Upper lobe of right lung (tissue), 1 donor: ENCODE data around the gene KCNT2. TPM values are rescaled to one million over a fixed set of nuclear protein-coding genes. Genes with fewer than 3 reads are reported as not detected.
A peak's percentile ranks its signal among the peaks of the same experiment; 100 is the strongest.

Source experiments
- ATAC-seq: fragments of 200-7000 bp; cut with Tn5 transposase; one replicate; pipeline ENCODE4 v1.9.1; 2020; ENCODE audit warnings: mild to moderate bottlenecking, moderate library complexity
- DNase-seq: peaks from one replicate; pipeline ENCODE4 v3.0.0-alpha.2; 2020
- H3K27ac ChIP-seq: fragments of 200-600 bp; one replicate; pipeline ENCODE4 v1.8.0; 2022
- H3K27me3 ChIP-seq: fragments of 200-600 bp; one replicate; pipeline ENCODE4 v1.8.0; 2022; ENCODE audit warnings: mild to moderate bottlenecking
- H3K36me3 ChIP-seq: fragments of 200-600 bp; one replicate; pipeline ENCODE4 v1.8.0; 2022
- H3K4me1 ChIP-seq: fragments of 200-600 bp; one replicate; pipeline ENCODE4 v1.8.0; 2022
- H3K4me3 ChIP-seq: fragments of 200-600 bp; one replicate; pipeline ENCODE4 v1.8.0; 2022; ENCODE audit warnings: mild to moderate bottlenecking
- H3K9me3 ChIP-seq: fragments of 200-600 bp; one replicate; pipeline ENCODE4 v1.8.0; 2022
- CTCF ChIP-seq: fragments of 200-600 bp; IDR thresholded peaks from one replicate; pipeline ENCODE4 v1.8.0; 2022; ENCODE audit warnings: antibody characterized with exemption
- intact Hi-C: fragments of 100-400 bp; cut with DNase I; formaldehyde crosslinking; loops from one replicate; pipeline ENCODE4 v1.11.0; 2022
- total RNA-seq: library from RNA; stranded (reverse); fragmentation: NEBNext Ultra II Directional; extraction: Animal tissue kit (Norgen Biotek cat#: 25700); gene quantifications from one replicate; pipeline ENCODE4 v1.2.1, GENCODE V29; 2021
- donor health status: DM: no; HTN: yes; CAD: no; lungs with severe emphysema.

The KCNT2 gene
- total RNA-seq, 1 donor from 2014 or later, result 8.1 TPM

- DNase-seq, result no peak
- no peak for ATAC-seq
These were observed 61.7 kb downstream of the KCNT2 start for GRCh38 chr1:196546272-196547111.

GRCh38 chr1:196545222-196545621 is 63.0 kb downstream of the KCNT2 start:
- H3K27me3 ChIP-seq, result no peaks in the 10 kb centered on the region
- ATAC-seq, result no peak
- no peak overlapping the region for H3K4me3 ChIP-seq
- no peaks in the 10 kb centered on the region for H3K4me1 ChIP-seq
- H3K27ac ChIP-seq, result no peak overlapping the region
- no peak for DNase-seq
- no peak for TF ChIP-seq CTCF
- no peaks in the 10 kb centered on the region for H3K9me3 ChIP-seq
- H3K36me3 ChIP-seq, result no peaks in the 10 kb centered on the region
- intact Hi-C loops, result no loop called here

More at GRCh38 chr1:196546272-196547111, 61.7 kb downstream of the KCNT2 start:
- Histone ChIP-seq H3K4me3 (no peak overlapping the region), H3K9me3 (no peaks in the 10 kb centered on the region), H3K27ac (no peak overlapping the region), H3K4me1 (no peaks in the 10 kb centered on the region), H3K36me3 (no peaks in the 10 kb centered on the region), H3K27me3 (no peaks in the 10 kb centered on the region)
- no peak for TF ChIP-seq CTCF
- intact Hi-C loops, result no loop called here

DNA sequence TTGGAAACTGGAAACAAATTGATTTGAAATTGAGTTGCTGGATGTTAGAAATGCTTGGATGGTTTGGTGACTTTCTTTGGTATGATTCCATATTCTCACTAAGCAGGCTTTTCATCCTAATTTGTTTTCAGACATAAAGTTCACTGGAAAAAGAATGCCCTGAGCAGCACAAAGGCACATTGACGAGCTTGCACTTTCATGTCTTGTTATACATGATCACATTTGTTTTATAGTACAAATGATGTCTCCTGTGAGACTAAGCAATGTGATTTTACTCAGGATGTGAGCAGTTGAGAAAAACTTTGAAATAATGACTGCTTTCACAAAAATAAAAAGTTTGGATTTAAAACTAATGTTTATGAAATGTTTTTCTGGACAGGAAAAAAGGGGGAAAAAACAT is 63.6 kb downstream of the KCNT2 start:
- Histone ChIP-seq H3K36me3 (no peaks in the 10 kb centered on the region), H3K27ac (no peak overlapping the region), H3K4me3 (no peak overlapping the region), H3K4me1 (no peaks in the 10 kb centered on the region), H3K27me3 (no peaks in the 10 kb centered on the region), H3K9me3 (no peaks in the 10 kb centered on the region)
- ATAC-seq (no peak), DNase-seq (no peak)
- intact Hi-C loops, result no loop called here
- no peak for TF ChIP-seq CTCF

DNA sequence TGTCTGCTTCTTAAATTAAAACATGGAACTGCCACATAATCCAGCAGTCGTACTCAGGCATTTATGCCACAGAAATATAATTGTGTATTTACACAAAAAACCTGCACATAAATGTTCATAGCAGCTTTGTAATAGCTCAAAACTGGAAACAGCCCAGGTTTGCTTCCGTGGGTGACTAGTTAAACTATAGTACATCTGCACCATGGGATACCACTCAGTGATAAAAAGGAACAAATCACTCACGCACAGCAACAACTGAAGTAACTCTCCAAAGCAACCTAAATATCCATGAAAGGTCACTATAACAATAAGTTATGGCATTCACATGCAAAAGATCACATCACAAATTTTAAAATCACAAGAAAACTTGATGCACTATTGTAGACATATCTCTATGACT is 64.4 kb downstream of the KCNT2 start:
- DNase-seq, result no peak
- no peaks in the 10 kb centered on the region for H3K27me3 ChIP-seq
- H3K4me3 ChIP-seq, result no peak overlapping the region
- no peak for ATAC-seq
- TF ChIP-seq CTCF, result no peak
- H3K9me3 ChIP-seq, result no peaks in the 10 kb centered on the region
- no peak overlapping the region for H3K27ac ChIP-seq
- no peaks in the 10 kb centered on the region for H3K4me1 ChIP-seq
- intact Hi-C loops, result no loop called here
- H3K36me3 ChIP-seq, result no peaks in the 10 kb centered on the region

GRCh38 chr1:196538473-196538872 is 69.8 kb downstream of the KCNT2 start:
- Histone ChIP-seq H3K27ac (no peak overlapping the region), H3K4me1 (no peaks in the 10 kb centered on the region), H3K27me3 (no peaks in the 10 kb centered on the region), H3K9me3 (no peaks in the 10 kb centered on the region), H3K36me3 (no peaks in the 10 kb centered on the region), H3K4me3 (no peak overlapping the region)
- ATAC-seq (peak; percentile 83), DNase-seq (no peak)
- no peak for TF ChIP-seq CTCF
- intact Hi-C loops, result no loop called here
